Measurements from ENCODE around the gene UBE2O. TPM values are rescaled to one million over a fixed set of nuclear protein-coding genes. Genes with fewer than 3 reads are reported as not detected.
A peak's percentile ranks its signal among the peaks of the same experiment; 100 is the strongest.

The UBE2O gene
- total and polyA plus RNA-seq, 2 donors (not counting 1 experiment from before 2014, with no cell fraction given) = 11.5 to 12.4 TPM

DNA sequence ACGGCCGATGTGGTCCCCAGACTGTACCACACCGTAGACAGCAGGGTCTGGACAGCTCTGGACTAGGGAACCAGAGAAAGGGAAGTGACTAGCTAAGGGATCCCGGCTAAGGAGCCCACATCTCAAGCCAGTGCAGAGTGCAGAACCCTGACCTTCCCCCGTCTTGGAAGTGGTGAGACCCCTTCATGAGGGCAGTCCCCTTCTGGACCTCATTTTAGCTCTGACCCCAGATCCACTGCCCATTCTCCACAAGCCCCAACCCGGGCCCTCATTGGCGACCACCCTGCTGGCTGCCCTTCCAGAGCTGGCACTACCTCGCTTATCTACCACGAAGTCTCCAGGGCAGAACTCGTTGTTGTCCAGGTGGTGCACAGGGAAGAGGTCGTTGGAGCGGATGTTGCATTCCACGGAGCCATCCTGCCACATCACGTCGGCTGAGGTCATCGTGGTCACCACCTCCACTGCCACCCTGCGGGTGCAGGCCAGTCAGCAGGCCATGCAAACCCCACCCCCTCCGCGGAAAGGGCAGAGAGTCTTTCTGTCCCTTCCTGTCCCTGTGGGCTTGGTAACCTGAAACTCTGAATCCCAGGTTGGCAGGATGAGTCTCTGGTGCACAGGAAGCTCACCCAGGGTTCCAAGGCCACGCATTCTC lies 54.3 kb downstream of the UBE2O start:
- H3K4me1 ChIP-seq (ENCODE audit: control insufficient read depth, extremely low read depth, insufficient read depth, low read length) = peaks cover 2% of the 10 kb centered on the region
- H3K79me2 ChIP-seq (ENCODE audit: control insufficient read depth, insufficient read depth, low read length) = no peaks in the 10 kb centered on the region
- H4K20me1 ChIP-seq (ENCODE audit: control insufficient read depth, extremely low read depth, insufficient read depth, low read length) = no peaks in the 10 kb centered on the region
- H3K9ac ChIP-seq (ENCODE audit: insufficient read depth, low read length) = no peak overlapping the region
- no peak overlapping the region for H3K4me2 ChIP-seq (ENCODE audit: extremely low read depth, insufficient read depth, low read length)
- H3K9me3 ChIP-seq (ENCODE audit: control insufficient read depth, insufficient read depth, low read depth, low read length) = no peaks in the 10 kb centered on the region
- no peak for TF ChIP-seq EZH2 (IDR thresholded peaks at IDR 0.05; ENCODE audit: low read length, missing control alignments)
- TF ChIP-seq, protein P1, sequence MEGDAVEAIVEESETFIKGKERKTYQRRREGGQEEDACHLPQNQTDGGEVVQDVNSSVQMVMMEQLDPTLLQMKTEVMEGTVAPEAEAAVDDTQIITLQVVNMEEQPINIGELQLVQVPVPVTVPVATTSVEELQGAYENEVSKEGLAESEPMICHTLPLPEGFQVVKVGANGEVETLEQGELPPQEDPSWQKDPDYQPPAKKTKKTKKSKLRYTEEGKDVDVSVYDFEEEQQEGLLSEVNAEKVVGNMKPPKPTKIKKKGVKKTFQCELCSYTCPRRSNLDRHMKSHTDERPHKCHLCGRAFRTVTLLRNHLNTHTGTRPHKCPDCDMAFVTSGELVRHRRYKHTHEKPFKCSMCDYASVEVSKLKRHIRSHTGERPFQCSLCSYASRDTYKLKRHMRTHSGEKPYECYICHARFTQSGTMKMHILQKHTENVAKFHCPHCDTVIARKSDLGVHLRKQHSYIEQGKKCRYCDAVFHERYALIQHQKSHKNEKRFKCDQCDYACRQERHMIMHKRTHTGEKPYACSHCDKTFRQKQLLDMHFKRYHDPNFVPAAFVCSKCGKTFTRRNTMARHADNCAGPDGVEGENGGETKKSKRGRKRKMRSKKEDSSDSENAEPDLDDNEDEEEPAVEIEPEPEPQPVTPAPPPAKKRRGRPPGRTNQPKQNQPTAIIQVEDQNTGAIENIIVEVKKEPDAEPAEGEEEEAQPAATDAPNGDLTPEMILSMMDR (conservative IDR thresholded peaks at IDR 0.05 in 1 of 2, IDR thresholded peaks at IDR 0.05 in 1 of 2; ENCODE audit: low read depth in 1 of 2, low read length in 2 of 2) = no peak
- DNase-seq (ENCODE audit: low read depth in 2 of 2) = no peak
- no peak overlapping the region for H3K4me3 ChIP-seq (replicated peaks in 1 of 4; ENCODE audit: control extremely low read depth in 1 of 4, insufficient read depth in 1 of 4, low read depth in 3 of 4, low read length in 4 of 4)
- H3K36me3 ChIP-seq (ENCODE audit: control insufficient read depth, insufficient read depth, low read length) = peaks cover 36% of the 10 kb centered on the region
- no peak overlapping the region for H3K27ac ChIP-seq (ENCODE audit: insufficient read depth, low read length)
- H3K27me3 ChIP-seq (ENCODE audit: control insufficient read depth, insufficient read depth, low read length) = no peaks in the 10 kb centered on the region
- no peak overlapping the region for H2AFZ ChIP-seq (ENCODE audit: low read length)

GRCh38 chr17:76397687-76398522 lies 55.0 kb downstream of the UBE2O start:
- no peaks in the 10 kb centered on the region for H3K79me2 ChIP-seq (ENCODE audit: control insufficient read depth, insufficient read depth, low read length)
- H2AFZ ChIP-seq (ENCODE audit: low read length) = no peak overlapping the region
- H3K27ac ChIP-seq (ENCODE audit: insufficient read depth, low read length) = no peak overlapping the region
- no peak overlapping the region for H3K4me3 ChIP-seq (replicated peaks in 1 of 4; ENCODE audit: control extremely low read depth in 1 of 4, insufficient read depth in 1 of 4, low read depth in 3 of 4, low read length in 4 of 4)
- H3K9me3 ChIP-seq (ENCODE audit: control insufficient read depth, insufficient read depth, low read depth, low read length) = no peaks in the 10 kb centered on the region
- no peaks in the 10 kb centered on the region for H3K27me3 ChIP-seq (ENCODE audit: control insufficient read depth, insufficient read depth, low read length)
- H4K20me1 ChIP-seq (ENCODE audit: control insufficient read depth, extremely low read depth, insufficient read depth, low read length) = no peaks in the 10 kb centered on the region
- peak; percentile 72 to 88 for DNase-seq (ENCODE audit: low read depth in 2 of 2)
- H3K4me2 ChIP-seq (ENCODE audit: extremely low read depth, insufficient read depth, low read length) = no peak overlapping the region
- H3K36me3 ChIP-seq (ENCODE audit: control insufficient read depth, insufficient read depth, low read length) = peaks cover 35% of the 10 kb centered on the region
- peaks cover 2% of the 10 kb centered on the region for H3K4me1 ChIP-seq (ENCODE audit: control insufficient read depth, extremely low read depth, insufficient read depth, low read length)
- TF ChIP-seq EZH2 (IDR thresholded peaks at IDR 0.05; ENCODE audit: low read length, missing control alignments) = no peak
- TF ChIP-seq, protein P1 (conservative IDR thresholded peaks at IDR 0.05 in 1 of 2, IDR thresholded peaks at IDR 0.05 in 1 of 2; ENCODE audit: low read depth in 1 of 2, low read length in 2 of 2) = peak; percentile 93 to 99
- no peak overlapping the region for H3K9ac ChIP-seq (ENCODE audit: insufficient read depth, low read length)

DNA sequence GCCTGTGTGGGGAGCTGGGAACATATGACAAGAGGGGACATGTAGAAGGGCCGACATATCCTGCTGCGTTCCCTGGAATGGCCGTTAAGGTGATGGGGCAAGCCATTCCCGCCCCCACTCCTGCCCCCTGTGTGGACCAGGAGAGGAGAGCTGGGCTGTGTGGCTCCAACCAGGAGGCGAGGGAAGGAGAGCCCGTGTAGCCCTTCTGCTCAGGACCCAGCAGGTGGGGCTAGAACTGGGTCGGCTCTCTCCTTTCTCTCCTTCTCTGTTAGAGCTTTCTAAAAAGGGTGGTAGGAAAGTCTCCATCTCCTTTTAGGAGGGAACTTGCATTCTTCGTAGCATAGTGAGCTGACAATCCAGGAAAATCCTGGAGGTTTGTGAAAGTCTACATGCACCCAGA lies 55.8 kb downstream of the UBE2O start:
- Histone ChIP-seq H3K9ac (ENCODE audit: insufficient read depth, low read length) (no peak overlapping the region), H3K9me3 (ENCODE audit: control insufficient read depth, insufficient read depth, low read depth, low read length) (no peaks in the 10 kb centered on the region), H3K79me2 (ENCODE audit: control insufficient read depth, insufficient read depth, low read length) (no peaks in the 10 kb centered on the region), H3K27ac (ENCODE audit: insufficient read depth, low read length) (no peak overlapping the region), H3K4me2 (ENCODE audit: extremely low read depth, insufficient read depth, low read length) (no peak overlapping the region), H3K4me3 (replicated peaks in 1 of 4; ENCODE audit: control extremely low read depth in 1 of 4, insufficient read depth in 1 of 4, low read depth in 3 of 4, low read length in 4 of 4) (no peak overlapping the region), H3K27me3 (ENCODE audit: control insufficient read depth, insufficient read depth, low read length) (no peaks in the 10 kb centered on the region), H2AFZ (ENCODE audit: low read length) (no peak overlapping the region), H4K20me1 (ENCODE audit: control insufficient read depth, extremely low read depth, insufficient read depth, low read length) (no peaks in the 10 kb centered on the region), H3K36me3 (ENCODE audit: control insufficient read depth, insufficient read depth, low read length) (peaks cover 34% of the 10 kb centered on the region), H3K4me1 (ENCODE audit: control insufficient read depth, extremely low read depth, insufficient read depth, low read length) (peaks cover 2% of the 10 kb centered on the region)
- TF ChIP-seq, protein P1 (conservative IDR thresholded peaks at IDR 0.05 in 1 of 2, IDR thresholded peaks at IDR 0.05 in 1 of 2; ENCODE audit: low read depth in 1 of 2, low read length in 2 of 2) = peak in 1 of 2 donors; percentile 6
- TF ChIP-seq EZH2 (IDR thresholded peaks at IDR 0.05; ENCODE audit: low read length, missing control alignments) = no peak
- DNase-seq (ENCODE audit: low read depth in 2 of 2) = no peak

Measured in fibroblast of lung (primary cell).